K562 (cell line): ENCODE measurements around the gene GRHPR. TPM values are rescaled to one million over a fixed set of nuclear protein-coding genes. Genes with fewer than 3 reads are reported as not detected.

Experiments used
- ATAC-seq: fragments of 200-7000 bp; cut with Tn5 transposase; 3 replicates; pipeline ENCODE4 v1.9.1; 2020; ENCODE audit warnings: moderate library complexity
- BruUV-seq: library from RNA; stranded (reverse); fragments of 400-500 nt; replicated peaks from 2 replicates; lab custom pipeline; 2021; lab: Mats Ljungman, UMichigan
- CTCF ChIA-PET: fragments of 300-600 bp; formaldehyde crosslinking; extraction: SDS; loops from one replicate; lab custom pipeline; 2021; ENCODE audit warnings: low intra/inter-chr PET ratio; lab: Yijun Ruan, JAX
- POLR2A ChIA-PET: fragments of 300-600, 350-650 bp; sonication (Branson Sonifier 250); formaldehyde crosslinking; extraction: SDS; loops from one replicate; lab custom pipeline; 2021; ENCODE audit warnings: antibody characterized with exemption, inconsistent platforms; lab: Yijun Ruan, JAX
- DNase-seq, 4 experiments: peaks; one replicate each; pipeline versions ENCODE4 v3.0.0 to v3.0.0-alpha.2; 2011 to 2018; ENCODE audit warnings: low spot score in 3 of 4, mixed read lengths in 3 of 4; ENCODE audit errors: extremely low read depth in 1 of 4
- FAIRE-seq: peaks from 2 replicates; lab custom pipeline; 2011; peaks lifted over from hg19 to GRCh38; lab: Jason Lieb, UNC
- H2AFZ ChIP-seq: 2 replicates; pipeline ENCODE4 v1.6.0; 2011; ENCODE audit warnings: low read depth, low read length, control low read depth, inconsistent platforms
- H3K27ac ChIP-seq: fragments of 200-600 bp; 3 replicates; pipeline ENCODE4 v1.8.0; 2011; ENCODE audit warnings: low read depth, mild to moderate bottlenecking, control low read depth, inconsistent platforms, low read length, moderate library complexity, mixed read lengths; ENCODE audit errors: extremely low read depth
- H3K27me3 ChIP-seq, 2 experiments: fragments of 300-600 bp in 1 of 2; 2 replicates in 1 of 2; 3 replicates in 1 of 2; pipeline versions ENCODE4 v1.6.0 to v1.8.0; 2011; ENCODE audit warnings: inconsistent platforms in 2 of 2, low read length in 2 of 2, mild to moderate bottlenecking in 1 of 2, mixed read lengths in 1 of 2, moderate library complexity in 1 of 2; ENCODE audit not compliant: control insufficient read depth in 2 of 2, insufficient read depth in 2 of 2
- H3K36me3 ChIP-seq: fragments of 300-600 bp; 3 replicates; pipeline ENCODE4 v1.8.0; 2011; ENCODE audit warnings: mild to moderate bottlenecking, low read length, inconsistent platforms; ENCODE audit not compliant: control insufficient read depth, insufficient read depth
- H3K4me1 ChIP-seq, 2 experiments: fragments of 200-600 bp in 1 of 2; replicated peaks in 1 of 2; 2 replicates in 1 of 2; 3 replicates in 1 of 2; pipeline versions ENCODE4 v1.5.1 to v1.8.0; 2011; ENCODE audit warnings: inconsistent platforms in 2 of 2, low read length in 2 of 2, mild to moderate bottlenecking in 1 of 2, mixed read lengths in 1 of 2, moderate library complexity in 1 of 2; ENCODE audit not compliant: control insufficient read depth in 2 of 2, insufficient read depth in 2 of 2
- H3K4me2 ChIP-seq: 2 replicates; pipeline ENCODE4 v1.6.1; 2011; ENCODE audit warnings: low read length, control low read depth, inconsistent platforms, mixed read lengths; ENCODE audit not compliant: insufficient read depth
- H3K4me3 ChIP-seq: fragments of 200-600 bp; sonication (generic), shearing (Covaris generic); 2 replicates; pipeline ENCODE4 v1.5.1; 2016; ENCODE audit warnings: control low read depth, inconsistent platforms
- H3K79me2 ChIP-seq: fragments of 200-600 bp; 3 replicates; pipeline ENCODE4 v1.8.0; 2011; ENCODE audit warnings: low read length, inconsistent platforms; ENCODE audit not compliant: control insufficient read depth, insufficient read depth
- H3K9ac ChIP-seq, 2 experiments: 2 replicates each; pipeline versions ENCODE4 v1.6.0 to v1.6.1; 2011; ENCODE audit warnings: low read depth in 2 of 2, low read length in 2 of 2, control low read depth in 1 of 2, inconsistent platforms in 1 of 2, mild to moderate bottlenecking in 1 of 2, mixed read lengths in 1 of 2; ENCODE audit not compliant: insufficient read depth in 1 of 2
- H3K9me1 ChIP-seq: one replicate; pipeline ENCODE4 v1.6.0; 2011; ENCODE audit warnings: inconsistent platforms, mild to moderate bottlenecking, low read length, moderate library complexity; ENCODE audit not compliant: control insufficient read depth, insufficient read depth
- H3K9me3 ChIP-seq: replicated peaks from 2 replicates; pipeline ENCODE4 v1.5.1; 2011; ENCODE audit warnings: low read depth, low read length, inconsistent platforms; ENCODE audit not compliant: control insufficient read depth, insufficient read depth
- H4K20me1 ChIP-seq: replicated peaks from 2 replicates; pipeline ENCODE4 v1.6.1; 2011; ENCODE audit warnings: low read length, inconsistent platforms, mixed read lengths; ENCODE audit not compliant: control insufficient read depth, insufficient read depth
- ARID1B ChIP-seq: fragments of 450-650 bp; IDR thresholded peaks from 2 replicates; pipeline ENCODE4 v1.6.1; 2016; ENCODE audit warnings: antibody characterized with exemption, mild to moderate bottlenecking, inconsistent platforms
- BCLAF1 ChIP-seq, 2 experiments: fragments of 450-650 bp in 1 of 2; IDR thresholded peaks; 2 replicates each; pipeline ENCODE4 v1.6.1; 2011 to 2017; ENCODE audit warnings: low read depth in 2 of 2, antibody characterized with exemption in 1 of 2, borderline replicate concordance in 1 of 2, low read length in 1 of 2, mild to moderate bottlenecking in 1 of 2, mixed read lengths in 1 of 2; ENCODE audit not compliant: control insufficient read depth in 1 of 2
- CBFA2T2 ChIP-seq: fragments of 450-650 bp; conservative IDR thresholded peaks from 2 replicates; pipeline ENCODE4 v1.6.1; 2017; ENCODE audit warnings: mild to moderate bottlenecking
- E4F1 ChIP-seq: fragments of 250-450 bp; sonication (Bioruptor Pico); IDR thresholded peaks from 2 replicates; pipeline ENCODE4 v1.5.0; 2021; ENCODE audit warnings: mild to moderate bottlenecking, borderline replicate concordance
- ESRRA ChIP-seq: fragments of 450-650 bp; IDR thresholded peaks from 2 replicates; pipeline ENCODE4 v1.6.1; 2014; ENCODE audit warnings: low read depth, mild to moderate bottlenecking, moderate library complexity, borderline replicate concordance
- FOXP1 ChIP-seq: sonication (generic); formaldehyde crosslinking; IDR thresholded peaks from 2 replicates; pipeline ENCODE4 v1.8.0; 2022; ENCODE audit warnings: mild to moderate bottlenecking, missing genetic modification reagents
- HEY1 ChIP-seq: fragments of 250-450 bp; sonication (Bioruptor Pico); IDR thresholded peaks from 2 replicates; pipeline ENCODE4 v1.5.0; 2020; ENCODE audit warnings: mild to moderate bottlenecking, moderate library complexity, borderline replicate concordance
- MTA3 ChIP-seq: fragments of 450-650 bp; formaldehyde crosslinking; IDR thresholded peaks from 2 replicates; pipeline ENCODE4 v1.6.1; 2017; ENCODE audit warnings: mild to moderate bottlenecking, borderline replicate concordance
- PCBP2 ChIP-seq: fragments of 200-400 bp; formaldehyde crosslinking; IDR thresholded peaks from 2 replicates; pipeline ENCODE4 v1.6.1; 2018; ENCODE audit warnings: low read length, low read depth, mild to moderate bottlenecking, moderate library complexity; ENCODE audit not compliant: poor library complexity, severe bottlenecking
- PTBP1 ChIP-seq: fragments of 200-400 bp; formaldehyde crosslinking; IDR thresholded peaks from 2 replicates; pipeline ENCODE4 v1.6.1; 2017; ENCODE audit warnings: low read depth, low read length
- RBM22 ChIP-seq: fragments of 200-400 bp; formaldehyde crosslinking; IDR thresholded peaks from 2 replicates; pipeline ENCODE4 v1.6.1; 2018; ENCODE audit warnings: low read length, low read depth; ENCODE audit not compliant: poor library complexity, severe bottlenecking
- YY1 ChIP-seq, 3 experiments: IDR thresholded peaks; 2 replicates each; pipeline ENCODE4 v1.6.1; 2011; ENCODE audit warnings: low read length in 2 of 3, mild to moderate bottlenecking in 2 of 3, moderate library complexity in 2 of 3, borderline replicate concordance in 1 of 3, control low read depth in 1 of 3, low read depth in 1 of 3; ENCODE audit not compliant: insufficient read depth in 3 of 3, insufficient replicate concordance in 2 of 3, control insufficient read depth in 1 of 3, insufficient read length in 1 of 3; ENCODE audit errors: extremely low read depth in 1 of 3
- ZNF146 ChIP-seq: IDR thresholded peaks from one replicate; pipeline ENCODE4 v1.6.1; 2018; ENCODE audit warnings: missing compliant biosample characterization; ENCODE audit not compliant: unreplicated experiment
- ZNF24 ChIP-seq: fragments of 450-650 bp; IDR thresholded peaks from 2 replicates; pipeline ENCODE4 v1.6.1; 2016
- ZNF507 ChIP-seq: conservative IDR thresholded peaks from 2 replicates; pipeline ENCODE4 v1.6.1; 2017; ENCODE audit warnings: missing genetic modification characterization, missing compliant biosample characterization
- ZNF764 ChIP-seq: fragments of 250-450 bp; sonication (Bioruptor Pico); IDR thresholded peaks from 2 replicates; pipeline ENCODE4 v1.4.0; 2020; ENCODE audit warnings: low read depth, mild to moderate bottlenecking, moderate library complexity
- WGBS: fragments of 100-300 bp; shearing (Covaris generic); methylation state at CpG from one replicate; pipeline ENCODE4 v1.1.6; 2016; ENCODE audit warnings: low coverage, mixed read lengths; ENCODE audit not compliant: insufficient coverage; ENCODE audit errors: missing lambda C conversion rate; 5-methylcytosine and 5-hydroxymethylcytosine counted together
- in situ Hi-C: fragments of 300-500 bp; cut with MboI; formaldehyde crosslinking; loops from 4 replicates; pipeline ENCODE4 v1.15.0; 2018; ENCODE audit warnings: inconsistent platforms, mixed read lengths
- intact Hi-C: fragments of 100-400 bp; cut with micrococcal nuclease; formaldehyde crosslinking; loops from 2 replicates; pipeline ENCODE4 v1.14.2; 2022
- polyA plus RNA-seq, 8 experiments: library from polyadenylated mRNA; depleted of rRNA in 4 of 8; stranded (reverse) in 5 of 8; unstranded in 3 of 8; fragments of >200 nt; fragmentation: Nextera tagmentation in 2 of 8; fragmentation: Illumina TruSeq in 1 of 8; extraction: Ambion mirVana in 2 of 8; extraction: Trizol in 1 of 8; gene quantifications; 2 replicates each; pipeline versions ENCODE4 v1.2.1 to v1.2.3, GENCODE V29; 2011 to 2014; ENCODE audit warnings: inconsistent platforms in 1 of 8, missing spikeins in 1 of 8
- total RNA-seq, 7 experiments: library from RNA; depleted of rRNA in 6 of 7; stranded (reverse); fragments of >200 nt in 6 of 7; fragmentation: Illumina TruSeq in 2 of 7; extraction: Trizol in 2 of 7; gene quantifications; 2 replicates each; pipeline versions ENCODE4 v1.2.1 to v1.2.3, GENCODE V29; 2011 to 2021; ENCODE audit warnings: low replicate concordance in 1 of 7

The GRHPR gene
- total and polyA plus RNA-seq, 9 of the 15 experiments (the other 6 are each of a cell fraction or from before 2014, with no cell fraction given) = 38.9 to 144 (median 120) TPM

GRCh38 chr9:37405350-37405749 is 17.1 kb upstream of the GRHPR start:
- WGBS = 55% methylated on average over 3 of the region's 3 CpGs
- no TSS peak for BruUV-seq
- no peak overlapping the region for H3K4me3 ChIP-seq
- no peak for TF ChIP-seq ESRRA
- TF ChIP-seq YY1 (IDR thresholded peaks at IDR 0.05; ENCODE audit: borderline replicate concordance in 1 of 3, control insufficient read depth in 1 of 3, extremely low read depth in 1 of 3, insufficient read depth in 3 of 3, insufficient read length in 1 of 3, insufficient replicate concordance in 2 of 3, low read depth in 1 of 3, low read length in 2 of 3) = no peak
- TF ChIP-seq FOXP1 (CRISPR knock-in tag) = no peak
- no peak for TF ChIP-seq ZNF507
- TF ChIP-seq RBM22 = no peak
- TF ChIP-seq E4F1 (CRISPR knock-in tag) = no peak
- no peak for TF ChIP-seq ZNF146
- TF ChIP-seq ZNF24 = no peak
- TF ChIP-seq CBFA2T2 = no peak
- TF ChIP-seq BCLAF1 (IDR thresholded peaks at IDR 0.05; ENCODE audit: borderline replicate concordance in 1 of 2, control insufficient read depth in 1 of 2, low read depth in 2 of 2, low read length in 1 of 2) = no peak
- TF ChIP-seq PCBP2 = no peak
- no peak for TF ChIP-seq ZNF764 (CRISPR knock-in tag)
- TF ChIP-seq HEY1 = no peak
- TF ChIP-seq PTBP1 = no peak
- TF ChIP-seq MTA3 = no peak
- no peak for TF ChIP-seq ARID1B

More at GRCh38 chr9:37405350-37405749, 17.1 kb upstream of the GRHPR start:
- no peak for ATAC-seq
- Histone ChIP-seq H3K9me1 (peaks cover 2% of the 10 kb centered on the region), H3K4me1 (peaks cover 5 to 9% of the 10 kb centered on the region in 2 experiments; a peak in 4 of 5 replicates), H3K9me3 (no peaks in the 10 kb centered on the region), H3K4me2 (no peak overlapping the region), H3K36me3 (no peaks in the 10 kb centered on the region), H3K27ac (no peak overlapping the region), H3K9ac (no peak overlapping the region), H3K27me3 (peaks cover 0 to 5% of the 10 kb centered on the region in 2 experiments; a peak in 2 of 5 replicates), H3K79me2 (no peaks in the 10 kb centered on the region), H4K20me1 (no peaks in the 10 kb centered on the region), H2AFZ (no peak overlapping the region)
- intact Hi-C loops = no loop called here
- FAIRE-seq = no peak
- ChIA-PET POLR2A (interaction anchor here (1.1 kb wide), 1 partner anchor 10 kb away, joined by 3 read pairs; no protein-coding TSS in a partner anchor), CTCF (no interaction called here)
- no peak for DNase-seq
- in situ Hi-C loops = no loop called here
